ENCODE measurements around the gene FES. TPM values are rescaled to one million over a fixed set of nuclear protein-coding genes. Genes with fewer than 3 reads are reported as not detected.
"Not testable (repeated sequence)": the region's sequence is repeated elsewhere in the genome, so short reads cannot be mapped to it uniquely, and the experiment has no call there.

Gene FES
- total RNA-seq, 1 donor from 2014 or later: 48.0 TPM

DNA sequence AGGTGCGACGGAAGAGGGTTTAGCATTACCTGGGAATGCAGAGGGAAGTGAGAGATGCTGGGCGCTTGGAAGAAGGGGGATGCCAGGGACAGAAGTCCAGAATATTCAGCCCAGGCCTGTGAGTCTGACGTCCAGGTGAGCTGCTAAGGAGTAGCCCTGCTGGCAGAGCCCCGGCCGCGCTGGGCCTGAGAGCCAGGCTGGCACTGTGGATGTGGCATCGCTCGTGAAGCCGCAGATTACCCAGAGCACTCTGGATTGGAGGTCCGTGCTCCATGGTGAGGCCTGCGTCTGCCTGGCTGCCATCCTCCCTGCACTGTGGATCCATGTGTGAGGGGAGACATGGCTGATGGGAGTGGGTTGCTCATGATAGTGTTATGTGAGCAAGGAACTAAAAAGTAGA, 33.3 kb downstream of the FES start:
- ATAC-seq: no peak
- no peak for DNase-seq
- TF ChIP-seq CTCF (IDR thresholded peaks at IDR 0.05): no peak
- intact Hi-C loops (cut with DNase I): no loop called here
- Histone ChIP-seq H3K36me3 (peaks cover 99% of the 10 kb centered on the region), H3K4me1 (peaks cover 3% of the 10 kb centered on the region), H3K27me3 (no peaks in the 10 kb centered on the region), H3K9me3 (no peaks in the 10 kb centered on the region), H3K27ac (no peak overlapping the region), H3K4me3 (no peak overlapping the region)

GRCh38 chr15:90918034-90918788, 33.9 kb downstream of the FES start:
- intact Hi-C loops (cut with DNase I): no loop called here
- Histone ChIP-seq H3K4me1 (peaks cover 3% of the 10 kb centered on the region), H3K9me3 (no peaks in the 10 kb centered on the region), H3K27me3 (no peaks in the 10 kb centered on the region), H3K4me3 (no peak overlapping the region), H3K27ac (no peak overlapping the region), H3K36me3 (peaks cover 93% of the 10 kb centered on the region)
- no peak for TF ChIP-seq CTCF (IDR thresholded peaks at IDR 0.05)
- ATAC-seq: no peak
- DNase-seq: no peak

- H3K36me3 ChIP-seq: peaks cover 86% of the 10 kb centered on the region
- no peak for TF ChIP-seq CTCF (IDR thresholded peaks at IDR 0.05)
- ATAC-seq (no peak), DNase-seq (no peak)
- H3K9me3 ChIP-seq: no peaks in the 10 kb centered on the region
- intact Hi-C loops (cut with DNase I): no loop called here
- H3K4me3 ChIP-seq: no peak overlapping the region
- peaks cover 3% of the 10 kb centered on the region for H3K4me1 ChIP-seq
- no peak overlapping the region for H3K27ac ChIP-seq
- no peaks in the 10 kb centered on the region for H3K27me3 ChIP-seq
These were observed 34.5 kb downstream of the FES start for GRCh38 chr15:90918835-90919234.

GRCh38 chr15:90921887-90922286, 37.6 kb downstream of the FES start:
- intact Hi-C loops (cut with DNase I): no loop called here
- H3K27me3 ChIP-seq: no peaks in the 10 kb centered on the region
- no peak overlapping the region for H3K27ac ChIP-seq
- no peak overlapping the region for H3K4me3 ChIP-seq
- no peaks in the 10 kb centered on the region for H3K4me1 ChIP-seq
- ATAC-seq (no peak), DNase-seq (no peak)
- H3K9me3 ChIP-seq: no peaks in the 10 kb centered on the region
- TF ChIP-seq CTCF (IDR thresholded peaks at IDR 0.05): no peak
- peaks cover 57% of the 10 kb centered on the region for H3K36me3 ChIP-seq

GRCh38 chr15:90922712-90923322, 38.5 kb downstream of the FES start:
- H3K4me3 ChIP-seq; intact Hi-C loops (cut with DNase I); H3K9me3 ChIP-seq; H3K27ac ChIP-seq; H3K27me3 ChIP-seq; ATAC-seq; DNase-seq; H3K4me1 ChIP-seq: not testable (repeated sequence)
- H3K36me3 ChIP-seq: peaks cover 48% of the 10 kb centered on the region

- no peak overlapping the region for H3K27ac ChIP-seq
- no peaks in the 10 kb centered on the region for H3K9me3 ChIP-seq
- no peak overlapping the region for H3K4me3 ChIP-seq
- no peak for TF ChIP-seq CTCF (IDR thresholded peaks at IDR 0.05)
- peaks cover 5% of the 10 kb centered on the region for H3K4me1 ChIP-seq
- intact Hi-C loops (cut with DNase I): no loop called here
- ATAC-seq (no peak), DNase-seq (no peak)
- H3K27me3 ChIP-seq: no peaks in the 10 kb centered on the region
- peaks cover 32% of the 10 kb centered on the region for H3K36me3 ChIP-seq
These were observed 40.1 kb downstream of the FES start for GRCh38 chr15:90924375-90924774.

DNA sequence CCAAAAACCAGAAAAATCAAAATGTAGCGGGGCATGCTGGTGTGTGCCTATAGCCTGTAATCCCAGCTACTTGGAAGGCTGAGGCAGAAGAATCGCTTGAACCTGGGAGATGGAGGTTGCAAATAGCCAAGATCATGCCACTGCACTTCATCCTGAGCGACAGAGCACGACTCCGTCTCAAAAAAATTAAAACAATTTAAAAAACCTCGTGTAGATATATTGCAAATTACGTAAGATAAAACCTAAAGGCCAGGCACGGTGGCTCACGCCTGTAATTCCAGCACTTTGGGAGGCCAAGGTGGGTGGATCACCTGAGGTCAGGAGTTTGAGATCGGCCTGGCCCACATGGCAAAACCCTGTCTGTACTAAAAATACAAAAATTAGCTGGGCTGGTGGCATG, 42.5 kb downstream of the FES start:
- H3K4me1 ChIP-seq: peaks cover 20% of the 10 kb centered on the region
- H3K27me3 ChIP-seq; ATAC-seq; H3K36me3 ChIP-seq; DNase-seq; H3K9me3 ChIP-seq; intact Hi-C loops (cut with DNase I); H3K4me3 ChIP-seq; H3K27ac ChIP-seq: not testable (repeated sequence)

DNA sequence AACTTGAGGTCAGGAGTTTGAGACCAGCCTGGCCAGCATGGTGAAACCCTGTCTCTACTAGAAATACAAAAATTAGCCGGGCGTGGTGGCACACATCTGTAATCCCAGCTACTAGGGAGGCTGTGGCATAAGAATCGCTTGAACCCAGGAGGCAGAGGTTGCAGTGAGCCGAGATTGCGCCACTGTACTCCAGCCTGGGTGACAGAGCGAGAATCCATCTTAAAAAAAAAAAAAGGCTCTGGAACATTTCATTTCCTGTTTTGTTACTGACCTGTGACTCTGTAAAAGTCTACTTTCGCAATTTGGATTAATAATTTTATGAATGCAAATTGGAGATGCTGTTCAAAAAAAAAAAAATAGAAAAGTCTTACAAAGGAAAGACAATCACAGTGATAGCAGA, 43.8 kb downstream of the FES start:
- intact Hi-C loops (cut with DNase I): not testable (repeated sequence)

More for the DNA sequence above, 43.8 kb downstream of the FES start:
- not testable (repeated sequence) for DNase-seq, H3K27ac ChIP-seq, H3K4me3 ChIP-seq, ATAC-seq, H3K9me3 ChIP-seq, H3K36me3 ChIP-seq, H3K27me3 ChIP-seq
- peaks cover 30% of the 10 kb centered on the region for H3K4me1 ChIP-seq
